ENCODE results near the gene CCDC91. TPM values are rescaled to one million over a fixed set of nuclear protein-coding genes. Genes with fewer than 3 reads are reported as not detected.

Gene CCDC91
- polyA plus RNA-seq, 3 donors = 6.3 to 18.1 (median 15.6) TPM

- no peak for DNase-seq
- Mint-ChIP-seq H3K4me3 (no peak overlapping the region), H3K36me3 (peaks cover under 1 to 2% of the 10 kb centered on the region in 2 donors), H3K27me3 (ENCODE audit: low read depth in 3 of 3) (no peaks in the 10 kb centered on the region), H3K27ac (peak overlapping the region in 1 of 7 donors; percentile 43), H3K9me3 (peaks cover 0 to 11% (median 4%) of the 10 kb centered on the region in 7 donors), H3K4me1 (no peaks in the 10 kb centered on the region)
- no peak overlapping the region for H3K4me3 ChIP-seq (replicated peaks in 1 of 3; ENCODE audit: low read depth in 2 of 3, low read length in 3 of 3)
- no peaks in the 10 kb centered on the region for H3K79me2 ChIP-seq (ENCODE audit: insufficient read depth, low read length)
- H3K27ac ChIP-seq (ENCODE audit: low read depth in 1 of 2, low read length in 2 of 2) = no peak overlapping the region
- H3K27me3 ChIP-seq (ENCODE audit: control insufficient read depth in 2 of 2, insufficient read depth in 2 of 2, low read length in 2 of 2) = no peaks in the 10 kb centered on the region
- intact Hi-C loops (cut with micrococcal nuclease) = no loop called here
- no peaks in the 10 kb centered on the region for H3K4me1 ChIP-seq (ENCODE audit: control insufficient read depth in 1 of 2, insufficient read depth in 2 of 2, low read length in 2 of 2)
- no peak overlapping the region for H2AFZ ChIP-seq (ENCODE audit: insufficient read depth, low read depth, low read length, poor library complexity, severe bottlenecking)
- H3K9ac ChIP-seq (ENCODE audit: insufficient read depth, low read length, poor library complexity, severe bottlenecking) = no peak overlapping the region
- no peak overlapping the region for H3K4me2 ChIP-seq (replicated peaks; ENCODE audit: extremely low read depth, low read length, poor library complexity, severe bottlenecking)
- no peaks in the 10 kb centered on the region for H4K20me1 ChIP-seq (ENCODE audit: insufficient read depth, low read length)
- H3K9me3 ChIP-seq (replicated peaks in 1 of 2; ENCODE audit: control insufficient read depth in 1 of 2, insufficient read depth in 1 of 2, low read length in 2 of 2) = no peaks in the 10 kb centered on the region
- no peak for TF ChIP-seq CTCF (IDR thresholded peaks at IDR 0.05)
- H3K36me3 ChIP-seq (replicated peaks in 1 of 2; ENCODE audit: control insufficient read depth in 1 of 2, insufficient read depth in 2 of 2, low read length in 2 of 2) = no peaks in the 10 kb centered on the region
These were observed 316.8 kb downstream of the CCDC91 start for GRCh38 chr12:28507033-28507432.

GRCh38 chr12:28507867-28508266 lies 317.6 kb downstream of the CCDC91 start:
- no peak for TF ChIP-seq CTCF (IDR thresholded peaks at IDR 0.05)
- Mint-ChIP-seq H3K9me3 (peaks cover 0 to 8% (median 3%) of the 10 kb centered on the region in 7 donors), H3K27me3 (ENCODE audit: low read depth in 3 of 3) (no peaks in the 10 kb centered on the region), H3K4me1 (no peaks in the 10 kb centered on the region), H3K27ac (no peak overlapping the region), H3K36me3 (no peaks in the 10 kb centered on the region), H3K4me3 (no peak overlapping the region)
- Histone ChIP-seq H3K36me3 (replicated peaks in 1 of 2; ENCODE audit: control insufficient read depth in 1 of 2, insufficient read depth in 2 of 2, low read length in 2 of 2) (no peaks in the 10 kb centered on the region), H3K4me3 (replicated peaks in 1 of 3; ENCODE audit: low read depth in 2 of 3, low read length in 3 of 3) (no peak overlapping the region), H3K79me2 (ENCODE audit: insufficient read depth, low read length) (no peaks in the 10 kb centered on the region), H3K4me1 (ENCODE audit: control insufficient read depth in 1 of 2, insufficient read depth in 2 of 2, low read length in 2 of 2) (no peaks in the 10 kb centered on the region), H3K9ac (ENCODE audit: insufficient read depth, low read length, poor library complexity, severe bottlenecking) (no peak overlapping the region), H4K20me1 (ENCODE audit: insufficient read depth, low read length) (no peaks in the 10 kb centered on the region), H3K9me3 (replicated peaks in 1 of 2; ENCODE audit: control insufficient read depth in 1 of 2, insufficient read depth in 1 of 2, low read length in 2 of 2) (no peaks in the 10 kb centered on the region), H2AFZ (ENCODE audit: insufficient read depth, low read depth, low read length, poor library complexity, severe bottlenecking) (no peak overlapping the region), H3K4me2 (replicated peaks; ENCODE audit: extremely low read depth, low read length, poor library complexity, severe bottlenecking) (no peak overlapping the region), H3K27me3 (ENCODE audit: control insufficient read depth in 2 of 2, insufficient read depth in 2 of 2, low read length in 2 of 2) (no peaks in the 10 kb centered on the region), H3K27ac (ENCODE audit: low read depth in 1 of 2, low read length in 2 of 2) (no peak overlapping the region)
- no CpG with 5 or more reads among the region's 3 CpGs for WGBS (ENCODE audit: insufficient coverage)
- intact Hi-C loops (cut with micrococcal nuclease) = no loop called here
- no peak for DNase-seq

All from CD14-positive monocyte (primary cell).